Measurements from ENCODE around the gene ZGLP1. TPM values are rescaled to one million over a fixed set of nuclear protein-coding genes. Genes with fewer than 3 reads are reported as not detected.

ZGLP1 gene
- total RNA-seq, 6 experiments from 2014 or later, result 0.62 to 4.4 (median 1.5) TPM

- intact Hi-C loops (cut with DNase I), result no loop called here
- H3K9me3 ChIP-seq, result no peaks in the 10 kb centered on the region
- no peak overlapping the region for H3K27ac ChIP-seq
- ATAC-seq (no peak), DNase-seq (no peak)
- peaks cover 0 to 60% (median 6%) of the 10 kb centered on the region in 4 donors for H3K4me1 ChIP-seq
- TF ChIP-seq CTCF (IDR thresholded peaks at IDR 0.05) (no peak), POLR2A (IDR thresholded peaks at IDR 0.05) (no peak)
- H3K4me3 ChIP-seq, result peak overlapping the region in 1 of 3 donors; percentile 11
- H3K27me3 ChIP-seq, result peaks cover 15 to 34% of the 10 kb centered on the region in 2 donors
- 1% methylated on average over 20 of the region's 30 CpGs for WGBS (ENCODE audit: insufficient coverage, low coverage, low lambda C conversion rate, missing lambda C conversion rate)
- H3K36me3 ChIP-seq, result peaks cover 0 to 7% (median 6%) of the 10 kb centered on the region in 4 donors
Observed at GRCh38 chr19:10290357-10290875, 19.2 kb downstream of the ZGLP1 start.

GRCh38 chr19:10289836-10290356 lies 19.7 kb downstream of the ZGLP1 start, which contains the start of gene ICAM5:
TSS of gene ICAM5 (plus strand) at chr19:10289952. CDS start at chr19:10290044, 92 bp downstream.
- ATAC-seq, result no peak
- H3K27me3 ChIP-seq, result peaks cover 12 to 29% of the 10 kb centered on the region in 2 donors
- H3K4me1 ChIP-seq, result peaks cover 0 to 59% (median 6%) of the 10 kb centered on the region in 4 donors
- peaks cover 0 to 12% (median 8%) of the 10 kb centered on the region in 4 donors for H3K36me3 ChIP-seq
- 1% methylated on average over 9 of the region's 45 CpGs for WGBS (ENCODE audit: insufficient coverage, low coverage, low lambda C conversion rate, missing lambda C conversion rate)
- no peak for TF ChIP-seq POLR2A (IDR thresholded peaks at IDR 0.05)
- no peak for TF ChIP-seq CTCF (IDR thresholded peaks at IDR 0.05)
- intact Hi-C loops (cut with DNase I), result no loop called here
- peak within 1 kb of the TSS in 1 of 3 donors; percentile 11 for H3K4me3 ChIP-seq
- H3K27ac ChIP-seq, result no peak within 1 kb of the TSS
- DNase-seq, result no peak
- H3K9me3 ChIP-seq, result no peaks in the 10 kb centered on the region

- under 1% methylated on average over 26 of the region's 50 CpGs for WGBS (ENCODE audit: insufficient coverage, low coverage, low lambda C conversion rate, missing lambda C conversion rate)
- TF ChIP-seq CTCF (IDR thresholded peaks at IDR 0.05) (no peak), POLR2A (IDR thresholded peaks at IDR 0.05) (no peak)
- H3K4me1 ChIP-seq, result peaks cover 0 to 59% (median 6%) of the 10 kb centered on the region in 4 donors
Observed at GRCh38 chr19:10289167-10289835, 20.3 kb downstream of the ZGLP1 start.

GRCh38 chr19:10288662-10289166 lies 20.9 kb downstream of the ZGLP1 start:
- no peak for TF ChIP-seq POLR2A (IDR thresholded peaks at IDR 0.05)
- TF ChIP-seq CTCF (IDR thresholded peaks at IDR 0.05), result no peak
- DNase-seq, result peak in 1 of 3 donors; percentile 52

More at GRCh38 chr19:10289167-10289835, 20.3 kb downstream of the ZGLP1 start:
- H3K9me3 ChIP-seq, result no peaks in the 10 kb centered on the region
- H3K4me3 ChIP-seq, result no peak overlapping the region
- ATAC-seq, result no peak
- H3K27ac ChIP-seq, result no peak overlapping the region
- H3K36me3 ChIP-seq, result peaks cover 6 to 18% (median 11%) of the 10 kb centered on the region in 4 donors
- DNase-seq, result no peak
- H3K27me3 ChIP-seq, result peaks cover 10 to 23% of the 10 kb centered on the region in 2 donors
- intact Hi-C loops (cut with DNase I), result no loop called here

More at GRCh38 chr19:10288662-10289166, 20.9 kb downstream of the ZGLP1 start:
- Histone ChIP-seq H3K27ac (no peak overlapping the region), H3K4me3 (no peak overlapping the region), H3K9me3 (no peaks in the 10 kb centered on the region), H3K27me3 (peaks cover 10 to 23% of the 10 kb centered on the region in 2 donors), H3K4me1 (peaks cover 0 to 59% (median 6%) of the 10 kb centered on the region in 4 donors), H3K36me3 (peaks cover 6 to 24% (median 15%) of the 10 kb centered on the region in 4 donors)
- WGBS (ENCODE audit: insufficient coverage, low coverage, low lambda C conversion rate, missing lambda C conversion rate), result 4% methylated on average over 14 of the region's 23 CpGs
- intact Hi-C loops (cut with DNase I), result no loop called here
- ATAC-seq, result no peak
